ENCODE results near the gene VIL1.

VIL1 gene

DNA sequence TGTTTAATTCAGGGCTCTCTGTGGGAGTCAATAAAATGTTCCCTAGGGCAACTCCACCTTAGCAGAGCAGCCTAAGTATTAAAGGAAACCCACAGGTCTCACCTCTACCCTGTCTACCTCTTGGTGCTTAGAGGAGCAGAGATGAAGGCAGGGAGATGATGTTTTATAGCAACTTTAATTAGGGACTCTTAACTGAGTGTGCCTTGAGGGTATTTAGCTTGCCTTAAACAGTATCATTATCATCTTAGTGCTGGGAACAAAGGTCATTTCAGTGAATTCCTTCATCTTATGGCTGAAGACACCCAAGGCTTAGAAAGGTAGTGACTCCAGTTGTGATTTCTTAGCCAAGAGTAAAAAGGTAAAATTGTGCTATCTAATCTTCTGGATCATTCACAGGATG is 26.7 kb downstream of the VIL1 start:
- no peak for DNase-seq

DNA sequence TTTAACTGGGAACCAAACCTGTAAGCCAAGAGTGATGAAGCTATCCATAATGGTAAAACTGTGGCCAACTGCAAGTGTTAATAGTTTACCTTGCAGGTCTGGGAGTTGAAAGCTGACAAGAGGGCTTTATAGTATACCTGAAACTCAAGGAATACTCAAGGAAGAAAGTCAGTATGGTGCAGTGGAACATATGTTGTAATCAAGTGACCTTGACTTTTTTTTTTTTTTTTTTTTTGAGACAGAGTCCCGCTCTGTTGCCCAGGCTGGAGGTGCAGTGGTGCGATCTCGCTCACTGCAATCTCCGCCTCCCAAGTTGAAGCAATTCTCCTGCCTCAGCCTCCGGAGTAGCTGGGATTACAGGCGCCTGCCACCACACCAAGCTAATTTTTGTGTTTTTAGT is 27.6 kb downstream of the VIL1 start:
- no peak for DNase-seq

DNA sequence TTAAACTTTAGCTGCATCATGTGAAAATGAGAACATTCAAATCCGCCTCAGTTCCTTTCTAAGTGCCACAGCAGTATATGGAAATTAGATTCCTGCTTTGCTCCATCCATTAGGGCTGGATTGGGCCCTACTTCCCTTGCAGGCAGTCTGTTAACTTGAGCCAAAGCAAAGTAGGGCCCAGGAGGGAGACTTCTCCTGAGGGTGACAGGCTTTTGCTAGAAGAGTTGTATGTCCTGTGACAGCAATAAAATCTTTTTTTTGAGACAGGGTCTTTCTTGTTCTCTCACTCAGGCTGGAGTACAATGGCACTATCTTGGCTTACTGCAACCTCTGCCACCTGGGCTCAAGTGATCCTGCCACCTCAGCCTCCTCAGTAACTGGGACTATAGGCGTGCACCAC is 28.1 kb downstream of the VIL1 start:
- no peak for DNase-seq

DNA sequence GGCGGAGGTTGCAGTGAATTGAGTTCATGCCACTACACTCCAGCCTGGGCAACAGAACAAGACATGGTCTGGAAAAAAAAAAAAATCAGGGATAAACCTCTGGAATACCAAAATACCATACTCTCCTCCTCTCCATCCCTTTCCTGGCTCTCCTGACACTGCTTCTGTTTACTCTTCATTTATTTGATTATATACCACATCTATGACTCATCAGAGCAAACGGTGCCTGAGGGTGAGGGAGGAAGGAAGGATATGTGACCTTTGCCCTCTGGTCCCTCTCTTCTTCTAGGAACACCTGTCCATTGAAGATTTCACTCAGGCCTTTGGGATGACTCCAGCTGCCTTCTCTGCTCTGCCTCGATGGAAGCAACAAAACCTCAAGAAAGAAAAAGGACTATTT is 30.0 kb downstream of the VIL1 start:
- DNase-seq: no peak

DNA sequence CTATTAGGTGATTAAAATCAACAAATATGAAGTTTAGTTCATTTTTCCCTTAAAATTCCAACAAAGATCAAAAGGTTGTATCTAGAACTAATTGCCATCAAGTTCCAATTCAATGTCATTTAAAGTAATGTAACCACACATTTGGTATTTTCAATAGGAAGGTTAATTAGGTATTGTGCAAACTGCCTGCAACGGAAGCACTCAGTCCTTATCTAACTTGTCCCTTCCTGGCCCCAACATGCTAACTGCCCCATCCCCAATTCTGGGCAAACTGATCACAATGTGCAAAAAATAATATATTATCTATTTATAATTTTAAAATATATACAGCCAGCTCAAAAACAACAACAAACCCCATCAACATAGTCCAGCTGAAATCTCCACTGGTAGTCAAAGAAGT is 33.2 kb downstream of the VIL1 start:
- no peak for DNase-seq

DNA sequence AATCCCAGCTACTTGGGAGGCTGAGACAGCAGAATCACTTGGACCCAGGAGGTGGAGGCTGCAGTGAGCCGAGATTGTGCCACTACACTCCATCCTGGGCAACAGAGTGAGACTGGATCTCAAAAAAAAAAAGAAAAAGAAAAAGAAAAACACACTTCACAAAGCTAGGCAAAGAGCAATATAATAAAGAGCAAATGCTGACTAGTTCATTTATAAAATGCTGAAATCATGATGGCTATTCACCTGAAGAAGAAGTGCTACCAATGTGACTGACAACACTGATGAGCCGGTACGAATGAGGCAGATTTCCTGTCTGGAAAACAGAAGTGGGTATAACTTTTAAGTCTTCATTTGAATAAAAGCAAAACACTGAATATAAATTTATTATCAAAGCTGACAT is 37.9 kb downstream of the VIL1 start:
- DNase-seq: no peak

DNA sequence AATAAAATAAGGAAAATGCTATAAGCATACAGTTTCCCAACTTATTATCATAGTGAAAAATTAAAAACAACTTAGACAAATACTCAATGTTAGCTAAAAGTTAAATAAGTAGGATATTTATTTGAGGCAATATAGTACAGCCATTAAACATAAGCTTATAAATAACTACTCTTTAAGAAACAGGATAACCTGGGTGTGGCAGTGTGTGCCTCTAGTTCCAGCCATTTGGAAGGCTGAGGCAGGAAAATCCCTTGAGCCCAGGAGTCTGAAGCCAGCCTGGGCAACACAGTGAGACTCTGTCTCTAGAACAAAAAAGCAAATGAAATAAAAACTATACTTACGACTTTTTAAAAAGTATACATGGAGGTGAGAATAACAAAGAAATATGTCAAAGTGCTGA is 39.7 kb downstream of the VIL1 start:
- no peak for DNase-seq

DNA sequence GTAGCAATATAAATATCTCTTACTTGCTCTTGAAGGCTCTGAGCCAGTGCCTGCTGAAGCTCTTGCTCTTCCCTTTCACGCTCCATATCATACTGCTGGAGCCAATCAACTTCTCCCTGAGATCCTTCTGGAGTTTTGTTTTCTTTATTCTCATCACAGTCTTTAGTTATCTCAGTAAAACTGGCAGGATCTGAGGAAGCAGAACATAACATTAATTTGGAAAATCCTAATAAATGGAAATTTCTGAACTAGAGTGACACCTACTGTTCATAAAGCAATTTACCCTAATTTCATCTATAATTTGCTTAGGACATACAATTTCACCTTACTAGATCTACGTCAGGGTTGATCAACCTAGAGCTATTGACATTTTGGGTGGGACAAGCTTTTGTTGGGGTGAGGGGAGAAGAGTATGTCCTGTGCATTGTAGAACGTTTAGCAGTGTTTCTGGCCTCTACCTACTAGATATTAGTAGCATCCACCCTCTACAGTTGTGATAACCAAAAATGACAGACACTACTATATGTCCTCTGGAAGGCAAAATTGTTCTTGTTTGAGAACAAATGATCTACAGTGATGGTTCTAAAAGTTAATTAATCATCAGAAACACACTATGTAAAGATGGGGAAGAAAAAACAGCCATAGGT is 47.2 kb downstream of the VIL1 start:
- no peak for DNase-seq

DNA sequence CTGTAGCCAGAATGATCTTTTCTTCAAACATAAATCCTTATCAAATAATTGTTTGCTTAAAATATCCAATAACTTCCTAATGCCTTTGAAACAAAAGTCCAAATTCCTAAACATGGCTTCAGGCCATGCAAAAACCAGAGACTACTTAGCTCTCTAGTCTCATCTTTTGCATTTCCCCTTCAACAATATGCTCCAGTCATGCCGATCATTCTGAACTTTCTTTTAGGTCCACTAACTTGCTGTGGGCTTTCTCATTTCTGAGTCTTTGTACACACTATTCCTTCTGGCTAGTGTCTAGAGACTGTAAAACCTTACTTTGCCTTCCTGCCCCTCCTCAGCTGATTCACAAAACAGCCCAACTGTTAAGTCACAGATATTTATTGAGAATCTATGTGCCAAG is 51.5 kb downstream of the VIL1 start:
- no peak for DNase-seq

DNA sequence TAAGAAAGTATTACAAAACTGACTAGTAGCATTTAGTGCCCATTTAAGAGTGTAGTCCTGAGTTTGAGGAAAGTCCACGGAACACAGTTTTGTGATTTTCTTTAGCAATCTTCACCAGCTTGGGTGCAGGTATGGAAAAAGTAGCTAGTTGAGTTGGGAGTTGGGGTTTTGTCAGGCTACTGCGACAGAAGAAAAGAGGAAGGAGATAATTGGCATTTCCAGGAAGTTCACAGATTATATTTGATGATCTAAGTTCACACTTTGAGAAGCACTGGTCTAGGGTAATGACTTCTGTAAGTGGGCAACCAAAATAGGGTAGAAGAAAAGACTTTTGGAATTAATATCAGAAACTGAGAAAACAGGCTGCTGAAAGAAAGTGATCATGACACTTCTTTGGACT is 52.1 kb downstream of the VIL1 start:
- no peak for DNase-seq

DNA sequence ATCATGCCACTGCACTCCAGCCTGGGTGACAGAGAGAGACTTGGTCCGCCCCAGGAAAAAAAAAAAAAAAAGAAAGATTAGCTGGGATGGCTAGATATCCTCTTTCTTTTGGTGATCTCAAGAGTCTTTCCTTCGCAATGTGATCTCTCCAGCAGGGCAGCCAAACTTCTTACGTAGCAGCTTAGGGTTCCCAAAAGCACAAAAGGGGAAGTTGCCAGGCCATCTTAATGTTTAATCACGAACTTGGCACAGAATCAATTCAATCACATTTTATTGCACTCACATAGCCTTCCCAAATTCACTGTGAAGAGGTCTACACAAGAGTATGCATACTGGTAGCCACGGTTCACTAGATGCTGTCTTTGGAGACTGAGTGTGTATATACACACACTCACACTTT is 53.1 kb downstream of the VIL1 start:
- no peak for DNase-seq

DNA sequence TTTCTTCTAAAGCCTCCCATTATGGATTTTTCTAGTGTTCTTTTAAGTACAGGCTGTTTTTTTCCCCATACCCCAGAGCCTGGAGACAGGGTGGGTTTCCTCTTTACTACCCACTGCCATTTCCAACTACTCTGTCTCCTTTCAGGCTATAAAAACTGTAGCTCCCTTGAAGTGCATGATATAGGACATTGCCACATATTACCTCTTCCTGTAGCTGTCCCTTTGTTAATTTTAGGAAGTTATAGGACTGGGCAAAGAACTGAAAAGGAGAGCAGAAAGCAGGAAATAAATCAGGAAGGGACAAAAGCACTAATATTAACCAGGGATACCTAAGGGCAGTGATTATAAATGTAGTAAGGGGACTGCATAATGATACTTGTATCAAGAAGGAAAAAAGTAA is 54.1 kb downstream of the VIL1 start:
- no peak for DNase-seq

DNA sequence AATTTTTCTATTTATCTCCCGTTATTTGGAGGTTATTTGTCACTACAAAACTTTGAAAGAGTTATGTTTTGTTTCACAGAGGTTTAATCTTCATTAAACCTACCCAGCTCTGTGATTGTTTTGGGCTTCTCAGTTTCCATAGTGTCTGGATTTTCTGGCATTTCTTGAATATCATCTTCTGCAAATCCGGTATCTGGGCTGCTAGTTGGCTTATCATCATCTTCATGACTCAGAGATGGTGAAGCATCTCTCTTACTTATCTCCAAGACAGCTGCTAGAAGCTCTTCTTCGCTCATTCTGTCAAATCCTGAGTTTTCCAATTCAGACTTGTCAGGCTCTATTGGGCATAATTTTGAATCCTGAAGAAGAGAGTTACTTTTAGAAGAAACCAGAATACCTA is 55.6 kb downstream of the VIL1 start:
- DNase-seq: no peak

DNA sequence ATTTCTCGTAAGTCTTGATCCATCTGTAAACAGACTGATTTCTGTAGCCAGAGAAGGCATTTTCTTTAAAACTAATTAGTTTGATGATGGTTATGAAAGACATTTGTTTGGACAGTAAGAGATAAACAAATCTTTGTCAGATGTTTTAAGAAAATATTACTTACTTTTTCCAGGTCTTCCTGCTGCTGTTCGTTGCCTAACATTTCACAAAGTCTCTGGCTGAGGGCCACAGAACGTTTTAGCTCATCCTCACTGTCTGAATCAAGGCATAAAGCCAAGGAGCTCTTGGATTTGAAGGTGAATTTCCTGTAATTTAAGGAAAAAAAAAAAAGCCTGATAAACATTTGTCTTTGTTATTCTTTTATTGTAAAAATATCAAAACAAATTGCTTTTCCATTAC is 57.8 kb downstream of the VIL1 start:
- DNase-seq: no peak

DNA sequence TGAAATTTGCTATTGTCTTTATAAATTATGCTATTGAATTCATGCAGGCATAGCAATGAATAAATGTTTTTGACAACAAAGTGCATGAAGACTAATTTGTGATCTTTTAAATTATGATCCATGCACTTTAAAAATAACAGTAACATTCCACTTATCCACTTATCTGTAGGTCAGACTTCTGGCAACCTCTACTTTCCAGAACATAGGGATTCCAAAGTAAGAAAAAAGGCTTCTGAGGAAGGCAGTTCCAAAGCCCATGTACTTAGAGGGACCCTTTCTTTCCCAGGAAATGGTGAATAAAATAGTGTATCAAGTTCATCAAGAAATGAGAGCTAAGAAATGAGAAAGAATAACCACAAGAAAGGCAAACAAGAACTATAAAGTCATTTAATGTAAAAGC is 58.3 kb downstream of the VIL1 start:
- no peak for DNase-seq

DNA sequence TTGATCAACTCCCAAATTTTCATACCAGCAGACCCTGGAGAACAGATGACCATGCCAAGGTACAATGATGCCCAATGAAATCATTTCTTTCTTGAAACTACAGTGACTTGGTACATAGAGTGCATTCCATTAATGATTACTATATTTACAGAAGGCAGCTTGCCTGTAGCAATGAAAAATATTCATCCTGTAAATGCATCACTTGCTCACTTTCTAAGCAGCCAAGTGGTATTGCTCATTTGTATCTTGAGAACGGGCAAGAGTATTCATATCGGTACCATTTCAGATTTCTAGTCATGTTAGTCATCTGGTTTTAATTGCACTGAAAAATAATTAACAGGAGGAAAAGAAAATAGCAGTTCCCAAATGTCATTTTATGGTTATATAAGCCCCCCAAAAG is 59.6 kb downstream of the VIL1 start:
- peak; percentile 27 for DNase-seq

DNA sequence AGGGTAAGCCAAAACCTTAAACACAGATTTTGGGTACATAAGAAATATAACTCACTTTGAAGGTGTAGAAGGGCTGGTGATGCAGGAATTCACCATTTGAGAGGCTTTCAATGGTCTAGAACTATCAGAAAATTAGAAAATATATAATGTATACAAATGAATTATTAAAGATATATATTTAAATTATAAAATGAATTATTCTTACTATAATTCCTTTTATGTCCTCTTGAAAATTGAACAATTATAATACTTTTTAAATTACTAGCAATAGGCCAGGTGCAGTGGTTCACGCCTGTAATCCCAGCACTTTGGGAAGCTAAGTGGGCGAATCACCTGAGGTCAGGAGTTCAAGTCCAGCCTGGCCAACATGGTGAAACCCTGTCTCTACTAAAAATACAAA is 60.7 kb downstream of the VIL1 start:
- no peak for DNase-seq

DNA sequence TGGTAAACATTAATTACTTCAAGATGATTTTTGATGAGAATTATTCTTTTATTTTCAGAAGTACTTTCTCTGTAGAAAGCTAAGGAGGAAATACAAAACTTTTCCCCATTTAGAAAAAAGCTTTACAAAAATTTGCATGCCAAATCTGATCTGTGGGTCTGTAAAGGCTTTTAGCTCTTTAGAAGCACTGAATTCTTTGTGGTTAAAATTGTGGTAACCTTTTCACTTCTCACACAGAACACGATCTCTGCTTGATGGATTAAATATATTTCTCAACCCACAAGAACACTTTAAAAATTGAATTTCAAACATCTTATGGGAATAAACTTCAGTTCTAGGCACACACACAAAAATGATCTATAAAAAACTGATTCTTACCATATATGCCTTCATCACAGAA is 63.7 kb downstream of the VIL1 start:
- DNase-seq: no peak

DNA sequence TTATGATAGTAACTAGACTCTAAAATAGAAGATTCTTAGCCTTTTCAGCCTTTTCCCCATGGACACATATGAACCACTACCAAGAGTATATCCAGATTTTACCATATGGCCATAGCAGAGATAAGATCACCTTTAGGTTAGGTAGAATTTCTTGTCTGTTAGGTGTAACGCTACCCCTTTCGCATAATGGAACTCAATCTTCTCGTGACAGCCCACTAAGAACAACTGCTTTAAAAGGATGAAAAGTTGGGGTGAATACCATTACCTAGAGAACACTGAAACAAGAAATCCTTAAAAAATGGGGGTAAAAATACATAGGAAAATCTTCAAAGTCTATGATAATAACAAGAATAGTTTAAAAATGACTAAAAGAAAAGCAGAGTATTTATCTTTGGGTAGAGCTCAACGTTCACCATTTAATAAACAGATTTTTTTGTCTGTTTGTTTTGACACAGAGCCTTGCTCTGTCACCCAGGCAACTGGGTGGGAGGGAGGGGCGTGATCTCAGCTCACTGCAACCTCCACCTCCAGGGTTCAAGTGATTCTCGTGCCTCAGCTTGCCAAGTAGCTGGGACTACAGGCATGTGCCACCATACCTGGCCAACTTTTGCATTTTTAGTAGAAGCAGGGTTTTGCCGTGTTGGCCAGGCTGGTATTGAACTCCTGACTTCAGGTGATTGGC is 67.2 kb downstream of the VIL1 start:
- no peak for DNase-seq

DNA sequence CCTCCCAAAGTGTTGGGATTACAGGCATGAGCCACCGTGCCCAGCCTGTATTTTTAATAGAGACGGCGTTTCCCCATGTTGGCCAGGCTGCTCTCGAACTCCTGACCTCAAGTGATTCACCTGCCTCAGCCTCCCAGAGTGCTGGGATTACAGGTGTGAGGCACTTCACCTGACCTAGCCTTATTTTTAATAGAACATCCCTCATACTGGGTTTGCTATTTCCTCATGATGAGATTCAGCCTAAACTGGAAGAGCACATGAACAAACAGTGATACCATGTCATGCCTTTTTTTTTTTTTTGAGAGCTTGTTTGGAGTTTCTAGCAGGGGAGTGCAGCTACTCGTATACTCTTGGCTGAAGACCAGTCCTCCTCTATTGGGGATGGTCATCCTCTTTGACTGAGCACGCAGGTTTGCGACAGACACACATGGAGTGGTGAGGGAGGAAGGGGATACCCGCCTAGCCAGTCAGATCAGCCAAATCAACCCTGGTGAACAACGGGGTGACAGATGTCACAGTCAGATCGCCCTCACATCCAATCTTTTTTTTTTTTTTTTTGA is 81.7 kb downstream of the VIL1 start:
- DNase-seq: no peak

DNA sequence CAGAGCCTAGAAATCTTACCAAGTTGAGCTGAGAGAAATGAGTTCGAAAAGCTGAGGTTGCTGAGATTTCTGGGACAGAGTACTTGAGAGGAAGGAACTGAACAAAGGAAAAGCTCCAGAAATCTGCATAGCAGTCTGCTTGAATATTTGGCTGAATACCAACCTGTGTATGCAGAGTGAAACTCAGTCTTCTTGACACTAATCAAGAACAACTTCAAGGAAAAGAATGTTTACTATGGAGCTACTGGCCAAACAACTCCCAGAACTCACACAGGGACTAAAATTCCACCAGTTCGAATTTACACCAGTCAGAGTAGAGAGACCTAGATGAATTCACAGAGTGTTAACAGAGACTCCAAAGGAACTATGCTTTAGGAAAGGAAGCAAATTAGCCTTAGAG is 82.7 kb downstream of the VIL1 start:
- no peak for DNase-seq
